ENCODE results near the gene SHLD2.
"Not testable (repeated sequence)": the region's sequence is repeated elsewhere in the genome, so short reads cannot be mapped to it uniquely, and the experiment has no call there.

Gene SHLD2

DNA sequence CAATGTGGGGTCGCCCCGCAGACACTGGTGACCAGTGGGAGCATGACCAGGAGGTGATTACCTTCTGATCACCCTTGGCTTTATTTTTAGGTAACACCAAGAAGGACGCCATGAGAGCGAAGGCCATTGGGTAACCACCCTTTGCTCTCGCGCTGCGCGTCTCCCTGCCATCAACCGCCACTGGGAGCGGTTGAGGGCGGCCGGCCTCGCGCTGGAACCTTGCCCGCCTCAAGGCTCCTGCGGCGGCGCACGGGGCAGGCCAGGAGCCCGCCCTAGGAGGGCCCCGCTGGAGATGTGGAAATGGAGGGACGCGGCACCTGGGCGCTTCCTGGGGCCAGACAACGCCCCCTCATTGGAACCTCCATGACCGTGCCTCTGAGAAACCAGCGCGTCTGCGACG lies 127.8 kb downstream of the SHLD2 start:
- not testable (repeated sequence) for DNase-seq

- not testable (repeated sequence) for DNase-seq
Measured at GRCh38 chr10:87225148-87225547, 130.1 kb downstream of the SHLD2 start, which contains the start of gene NUTM2A. Gene NUTM2A (plus strand): TSS chr10:87225448. CDS start chr10:87225831, 383 bp downstream.

DNA sequence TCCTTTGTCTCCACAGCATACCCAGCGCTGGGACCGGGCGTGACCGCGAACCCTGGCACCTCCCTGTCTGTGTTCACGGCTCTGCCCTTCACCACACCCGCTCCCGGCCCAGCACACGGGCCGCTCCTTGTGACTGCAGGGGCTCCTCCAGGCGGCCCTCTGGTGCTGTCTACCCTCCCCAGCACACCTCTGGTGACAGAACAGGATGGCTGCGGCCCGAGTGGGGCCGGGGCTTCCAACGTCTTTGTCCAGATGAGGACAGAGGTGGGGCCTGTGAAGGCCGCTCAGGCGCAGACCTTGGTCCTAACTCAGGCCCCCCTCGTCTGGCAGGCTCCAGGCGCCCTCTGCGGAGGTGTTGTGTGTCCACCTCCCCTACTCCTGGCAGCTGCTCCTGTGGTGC lies 133.2 kb downstream of the SHLD2 start:
- not testable (repeated sequence) for DNase-seq

- DNase-seq = not testable (repeated sequence)
Measured at GRCh38 chr10:87229211-87229610, 134.2 kb downstream of the SHLD2 start.

GRCh38 chr10:87234854-87235253 lies 139.8 kb downstream of the SHLD2 start:
- not testable (repeated sequence) for DNase-seq

DNA sequence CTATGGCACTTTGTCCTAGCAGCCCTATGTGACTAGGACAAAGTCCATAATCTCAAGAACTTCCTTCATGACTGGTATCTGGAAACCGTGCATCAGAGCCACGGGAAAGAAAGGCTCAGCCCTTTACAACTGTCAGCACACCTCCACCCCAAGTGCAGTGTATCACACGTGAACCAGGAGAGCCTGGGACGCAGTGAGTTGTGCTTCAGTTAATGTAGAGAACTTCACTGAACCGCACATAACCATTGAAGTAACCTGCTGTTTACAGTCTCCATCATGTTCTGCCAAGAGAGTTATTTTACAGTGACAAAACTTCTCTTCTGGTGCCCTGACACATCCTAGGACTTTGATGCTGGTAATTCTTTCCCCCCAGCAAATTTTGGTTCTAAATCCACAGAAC lies 142.2 kb downstream of the SHLD2 start:
- DNase-seq = not testable (repeated sequence)

DNA sequence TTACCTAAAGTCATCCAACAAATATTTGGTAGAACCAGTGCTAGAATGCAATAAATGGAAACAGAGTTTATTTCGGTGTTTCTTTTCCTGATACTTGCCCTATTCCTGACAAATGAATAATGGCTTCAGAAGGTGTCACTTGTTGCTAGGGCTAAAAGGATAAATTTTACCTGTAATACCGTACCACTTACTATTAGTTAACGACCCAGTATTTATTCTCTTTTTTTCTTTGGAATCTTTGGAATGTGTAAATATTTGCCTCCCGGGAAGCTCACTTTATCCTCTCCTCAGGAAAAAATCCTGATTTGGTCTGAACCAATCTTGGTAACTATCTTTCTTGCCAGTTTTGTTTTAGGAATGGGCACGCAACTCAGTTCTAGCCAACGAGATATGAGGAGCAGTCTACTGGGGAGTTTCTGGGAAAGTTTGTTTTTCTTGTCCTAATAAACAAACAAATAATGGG lies 144.4 kb downstream of the SHLD2 start:
- not testable (repeated sequence) for DNase-seq

Data from stimulated activated CD4-positive, alpha-beta T cell treated with anti-CD3 and anti-CD28 coated beads, Interleukin-15, amount 100 ng/mL, for 24 hours (primary cell).